Vagina (tissue), 2 donors: Measurements from ENCODE around the gene TMSB15C.

Source experiments
- CTCF ChIP-seq, 3 experiments: fragments of 450-650 bp in 2 of 3; fragments of 200-600 bp in 1 of 3; sonication (generic) in 1 of 3; IDR thresholded peaks; one replicate each; pipeline ENCODE4 v1.5.1; 2017 to 2019; ENCODE audit warnings: antibody characterized with exemption in 3 of 3, mild to moderate bottlenecking in 2 of 3, moderate library complexity in 2 of 3
- POLR2AphosphoS5 ChIP-seq, 2 donors: sonication (generic); formaldehyde crosslinking; IDR thresholded peaks; one replicate each; pipeline ENCODE4 v1.9.0; 2017; ENCODE audit warnings: antibody characterized with exemption in 2 of 2, mild to moderate bottlenecking in 2 of 2, low read depth in 1 of 2; ENCODE audit not compliant: insufficient read depth in 1 of 2

- TF ChIP-seq CTCF (IDR thresholded peaks at IDR 0.05) (no peak), POLR2AphosphoS5 (IDR thresholded peaks at IDR 0.05; ENCODE audit: insufficient read depth in 1 of 2, low read depth in 1 of 2) (no peak)
Measured at GRCh38 chrX:104085919-104086318, 9.9 kb upstream of the TMSB15C start.
